LNCaP clone FGC (cell line): ENCODE measurements around the gene ACCSL.

Source experiments
- DNase-seq: peaks from one replicate; pipeline ENCODE4 v3.0.0-alpha.2; 2011; ENCODE audit warnings: low read depth
- H3K4me3 ChIP-seq: 2 replicates; pipeline ENCODE4 v1.5.1; 2011; ENCODE audit warnings: mild to moderate bottlenecking, low read depth, low read length, control low read depth
- TF ChIP-seq, protein P1 (sequence below): IDR thresholded peaks from 2 replicates; pipeline ENCODE4 v1.5.1; 2012; ENCODE audit warnings: mild to moderate bottlenecking; ENCODE audit not compliant: control insufficient read depth, insufficient read depth; ENCODE audit errors: extremely low read depth

The ACCSL gene

DNA sequence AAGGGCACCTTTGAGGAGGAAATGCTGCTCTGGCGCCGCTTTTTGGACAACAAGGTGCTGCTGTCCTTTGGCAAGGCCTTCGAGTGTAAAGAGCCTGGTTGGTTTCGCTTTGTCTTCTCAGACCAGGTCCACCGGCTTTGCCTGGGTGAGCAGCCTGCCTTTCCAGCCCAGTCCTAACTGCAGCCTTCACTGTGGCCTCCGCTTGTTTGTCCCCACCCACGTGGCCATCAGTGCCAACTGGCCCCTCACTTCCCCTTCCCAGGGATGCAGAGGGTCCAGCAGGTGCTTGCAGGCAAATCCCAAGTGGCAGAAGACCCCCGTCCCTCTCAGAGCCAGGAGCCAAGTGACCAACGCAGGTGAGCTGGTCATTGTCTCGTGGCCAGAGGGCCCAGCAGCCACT, 35.7 kb downstream of the ACCSL start:
- TF ChIP-seq, protein P1, sequence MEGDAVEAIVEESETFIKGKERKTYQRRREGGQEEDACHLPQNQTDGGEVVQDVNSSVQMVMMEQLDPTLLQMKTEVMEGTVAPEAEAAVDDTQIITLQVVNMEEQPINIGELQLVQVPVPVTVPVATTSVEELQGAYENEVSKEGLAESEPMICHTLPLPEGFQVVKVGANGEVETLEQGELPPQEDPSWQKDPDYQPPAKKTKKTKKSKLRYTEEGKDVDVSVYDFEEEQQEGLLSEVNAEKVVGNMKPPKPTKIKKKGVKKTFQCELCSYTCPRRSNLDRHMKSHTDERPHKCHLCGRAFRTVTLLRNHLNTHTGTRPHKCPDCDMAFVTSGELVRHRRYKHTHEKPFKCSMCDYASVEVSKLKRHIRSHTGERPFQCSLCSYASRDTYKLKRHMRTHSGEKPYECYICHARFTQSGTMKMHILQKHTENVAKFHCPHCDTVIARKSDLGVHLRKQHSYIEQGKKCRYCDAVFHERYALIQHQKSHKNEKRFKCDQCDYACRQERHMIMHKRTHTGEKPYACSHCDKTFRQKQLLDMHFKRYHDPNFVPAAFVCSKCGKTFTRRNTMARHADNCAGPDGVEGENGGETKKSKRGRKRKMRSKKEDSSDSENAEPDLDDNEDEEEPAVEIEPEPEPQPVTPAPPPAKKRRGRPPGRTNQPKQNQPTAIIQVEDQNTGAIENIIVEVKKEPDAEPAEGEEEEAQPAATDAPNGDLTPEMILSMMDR = no peak

DNA sequence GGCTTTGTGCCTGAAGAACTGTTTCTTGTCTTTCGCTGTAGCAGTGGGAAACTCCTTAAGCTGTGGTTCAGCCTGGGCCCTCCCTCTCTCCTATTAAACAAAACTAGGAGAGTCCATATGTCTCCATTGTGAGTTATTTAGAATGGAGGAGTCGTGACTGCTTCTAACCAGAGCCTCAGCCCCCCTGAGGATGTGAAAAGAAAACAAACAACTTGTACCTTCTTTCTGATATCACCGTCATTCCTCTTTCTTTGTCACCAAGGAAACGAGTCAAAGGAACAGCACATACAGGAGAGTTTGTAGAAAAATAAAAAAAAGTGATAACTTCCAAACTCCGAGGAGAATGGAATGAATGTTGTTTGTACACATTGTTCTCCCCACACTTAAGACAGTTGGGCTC, 36.1 kb downstream of the ACCSL start:
- TF ChIP-seq, protein P1 = no peak
- DNase-seq = no peak
- no peak overlapping the region for H3K4me3 ChIP-seq

More for the DNA sequence above, 35.7 kb downstream of the ACCSL start:
- H3K4me3 ChIP-seq = no peak overlapping the region
- DNase-seq = no peak

DNA sequence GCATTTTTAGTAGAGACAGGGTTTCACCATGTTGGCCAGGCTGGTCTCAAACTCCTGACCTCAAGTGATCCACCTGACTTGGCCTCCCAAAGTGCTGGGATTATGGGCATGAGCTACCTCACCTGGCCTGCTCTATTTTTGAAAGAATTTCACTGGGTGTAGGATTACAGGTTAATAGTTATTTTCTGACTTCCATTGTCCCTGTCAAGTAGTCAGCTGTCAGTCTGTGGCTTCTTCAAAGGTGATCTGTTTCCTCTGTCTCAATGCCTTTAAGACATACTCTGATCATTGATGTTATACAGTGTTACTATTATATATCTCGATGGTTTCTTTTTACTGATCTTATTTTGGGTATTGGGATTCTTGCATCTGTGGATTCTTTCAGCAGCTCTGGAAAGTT, 37.5 kb downstream of the ACCSL start:
- no peak for DNase-seq
- no peak overlapping the region for H3K4me3 ChIP-seq
- TF ChIP-seq, protein P1 = no peak

DNA sequence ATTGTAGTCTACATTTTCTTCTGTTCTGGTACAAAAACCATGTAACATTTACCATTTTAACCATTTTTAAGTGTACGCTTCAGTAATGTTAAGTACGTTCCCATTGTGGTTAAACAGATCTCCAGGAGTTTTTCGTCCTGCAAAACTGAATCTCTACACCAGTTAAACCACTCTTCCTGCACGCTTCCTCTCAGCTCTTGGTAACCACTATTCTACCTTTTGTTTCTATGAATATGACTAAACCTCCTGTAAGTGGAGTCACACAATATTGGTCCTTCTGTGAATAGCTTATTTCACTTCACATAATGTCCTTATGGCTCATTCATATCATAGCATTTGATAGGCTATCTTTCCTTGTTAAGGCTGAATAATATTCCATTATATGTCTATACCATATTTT, 40.6 kb downstream of the ACCSL start:
- DNase-seq = no peak
- no peak overlapping the region for H3K4me3 ChIP-seq
- TF ChIP-seq, protein P1 = no peak

DNA sequence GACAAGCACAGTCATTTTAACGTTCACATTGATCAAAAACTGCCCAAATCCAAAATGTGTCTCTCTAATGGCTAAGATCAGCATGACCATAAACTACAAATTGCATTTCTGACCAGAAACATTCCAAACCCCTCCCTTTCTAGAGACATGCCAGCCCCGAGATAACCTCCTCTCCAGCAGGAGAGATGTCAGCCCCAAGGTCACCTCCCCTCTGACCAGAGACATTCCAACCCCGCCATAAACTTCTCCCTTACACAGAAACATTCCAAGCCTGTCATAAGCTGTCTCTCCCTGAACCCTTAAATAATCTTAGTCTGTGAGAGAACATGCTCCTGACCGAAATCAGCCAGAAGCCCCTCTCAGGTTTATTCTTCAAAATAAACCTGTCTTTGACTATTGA, 41.1 kb downstream of the ACCSL start:
- DNase-seq = no peak
- TF ChIP-seq, protein P1 = no peak
- no peak overlapping the region for H3K4me3 ChIP-seq

DNA sequence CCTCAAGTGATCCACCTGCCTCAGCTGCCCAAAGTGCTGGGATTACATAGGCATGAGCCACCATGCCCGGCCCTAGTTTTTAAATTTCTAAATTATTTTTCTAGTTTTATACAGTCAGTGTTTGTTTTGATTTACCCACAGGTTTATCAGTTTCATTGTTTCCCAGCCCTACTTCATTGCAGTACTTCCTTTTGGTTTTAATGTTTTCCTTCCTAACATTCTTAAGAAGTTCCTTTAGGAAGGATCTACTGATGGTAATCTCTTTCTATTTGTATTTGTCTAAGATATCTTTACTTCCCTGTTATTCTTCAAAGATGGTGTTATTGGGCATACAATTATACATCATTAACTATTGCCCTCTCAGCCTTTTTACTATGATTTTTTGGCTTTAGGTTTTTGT, 42.8 kb downstream of the ACCSL start:
- no peak overlapping the region for H3K4me3 ChIP-seq
- TF ChIP-seq, protein P1 = no peak
- DNase-seq = no peak

DNA sequence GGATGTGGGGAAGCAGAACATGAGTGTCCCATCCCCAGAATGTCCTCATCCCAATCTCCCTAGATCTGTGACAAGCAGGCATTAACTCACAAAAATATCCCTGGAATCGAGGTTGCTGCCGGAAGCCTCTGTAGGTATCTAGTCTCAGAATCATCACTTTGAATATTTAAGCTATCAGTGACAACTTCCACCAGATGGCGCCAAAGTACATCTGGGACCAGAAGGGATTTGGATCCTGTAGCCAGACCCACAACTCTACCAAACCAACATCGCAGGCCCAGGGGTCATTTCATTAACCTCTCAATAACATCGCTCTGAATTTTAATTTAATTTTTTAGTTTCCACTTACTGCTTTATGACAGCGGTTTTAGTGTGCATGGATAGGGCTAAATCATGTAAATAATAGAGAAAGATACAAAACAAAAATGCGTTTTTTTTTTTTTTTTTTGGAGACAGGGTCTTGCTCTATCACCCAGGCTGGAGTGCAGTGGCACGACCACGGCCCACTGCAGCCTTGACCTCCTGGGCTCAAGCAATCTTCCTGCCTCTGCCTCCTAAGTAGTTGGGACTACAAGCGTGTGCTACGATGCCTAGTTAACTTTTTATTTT, 46.6 kb downstream of the ACCSL start:
- no peak overlapping the region for H3K4me3 ChIP-seq
- DNase-seq = peak; percentile 69
- TF ChIP-seq, protein P1 = peak; percentile 73
